Epithelial cell of proximal tubule (primary cell): ENCODE data around the gene GYPE. TPM values are rescaled to one million over a fixed set of nuclear protein-coding genes. Genes with fewer than 3 reads are reported as not detected.
"Not testable (repeated sequence)": the region's sequence is repeated elsewhere in the genome, so short reads cannot be mapped to it uniquely, and the experiment has no call there.

Experiments used
- DNase-seq: peaks from one replicate; pipeline ENCODE4 v3.0.0-alpha.2; 2011; ENCODE audit warnings: low read depth
- H3K4me3 ChIP-seq: 2 replicates; pipeline ENCODE4 v1.5.1; 2011; ENCODE audit warnings: low read depth, mild to moderate bottlenecking, low read length
- total RNA-seq: library from RNA; depleted of rRNA; stranded (reverse); fragments of >200 nt; gene quantifications from 2 replicates; pipeline ENCODE4 v1.2.3, GENCODE V29; 2015
- TF ChIP-seq, protein P1 (sequence below): conservative IDR thresholded peaks from 2 replicates; pipeline ENCODE4 v1.5.1; 2012; ENCODE audit warnings: low read depth, mild to moderate bottlenecking, low read length

Gene GYPE
- total RNA-seq, 1 donor from 2014 or later: 0.35 TPM

DNA sequence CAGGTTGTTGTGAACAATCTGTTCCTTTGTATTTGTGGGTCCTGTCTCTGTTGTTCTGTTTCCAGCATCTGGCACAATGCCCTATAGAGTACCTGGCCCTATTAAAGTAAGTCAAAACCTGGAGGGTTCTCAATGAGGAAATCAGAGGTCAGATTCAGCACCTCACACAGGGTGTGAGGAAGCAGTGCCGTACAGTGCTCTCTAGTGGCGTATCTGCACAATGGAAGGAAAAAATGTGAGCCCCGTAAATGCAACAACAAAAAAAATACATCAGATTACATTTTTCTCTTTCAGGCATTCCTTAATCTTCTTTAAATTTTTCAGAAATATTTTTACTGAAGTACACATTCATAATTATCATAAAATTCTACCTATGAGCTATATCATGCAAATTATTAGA is 2.5 kb upstream of the GYPE start:
- H3K4me3 ChIP-seq, DNase-seq: not testable (repeated sequence)
- TF ChIP-seq, protein P1, sequence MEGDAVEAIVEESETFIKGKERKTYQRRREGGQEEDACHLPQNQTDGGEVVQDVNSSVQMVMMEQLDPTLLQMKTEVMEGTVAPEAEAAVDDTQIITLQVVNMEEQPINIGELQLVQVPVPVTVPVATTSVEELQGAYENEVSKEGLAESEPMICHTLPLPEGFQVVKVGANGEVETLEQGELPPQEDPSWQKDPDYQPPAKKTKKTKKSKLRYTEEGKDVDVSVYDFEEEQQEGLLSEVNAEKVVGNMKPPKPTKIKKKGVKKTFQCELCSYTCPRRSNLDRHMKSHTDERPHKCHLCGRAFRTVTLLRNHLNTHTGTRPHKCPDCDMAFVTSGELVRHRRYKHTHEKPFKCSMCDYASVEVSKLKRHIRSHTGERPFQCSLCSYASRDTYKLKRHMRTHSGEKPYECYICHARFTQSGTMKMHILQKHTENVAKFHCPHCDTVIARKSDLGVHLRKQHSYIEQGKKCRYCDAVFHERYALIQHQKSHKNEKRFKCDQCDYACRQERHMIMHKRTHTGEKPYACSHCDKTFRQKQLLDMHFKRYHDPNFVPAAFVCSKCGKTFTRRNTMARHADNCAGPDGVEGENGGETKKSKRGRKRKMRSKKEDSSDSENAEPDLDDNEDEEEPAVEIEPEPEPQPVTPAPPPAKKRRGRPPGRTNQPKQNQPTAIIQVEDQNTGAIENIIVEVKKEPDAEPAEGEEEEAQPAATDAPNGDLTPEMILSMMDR: peak; percentile 67

DNA sequence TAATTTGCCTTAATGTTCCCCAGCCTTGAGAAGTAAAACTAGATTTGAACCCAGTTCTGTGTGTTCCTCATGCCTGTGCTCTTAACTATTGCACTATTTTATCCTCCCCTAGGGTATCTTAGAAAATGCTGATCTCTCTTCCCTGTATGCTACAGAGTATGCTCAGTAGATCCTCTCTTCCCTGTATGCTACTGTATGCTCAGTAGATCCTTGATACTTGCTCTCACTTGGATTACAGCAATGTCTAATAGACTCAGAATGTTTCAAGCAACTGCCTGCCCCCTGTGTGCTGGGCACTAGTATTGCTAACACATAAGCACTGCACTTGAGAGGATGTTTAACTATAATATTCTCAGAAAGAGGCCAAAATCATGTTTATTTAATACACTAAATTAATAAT is 928 bp downstream of the GYPE start:
- H3K4me3 ChIP-seq, DNase-seq: not testable (repeated sequence)

DNA sequence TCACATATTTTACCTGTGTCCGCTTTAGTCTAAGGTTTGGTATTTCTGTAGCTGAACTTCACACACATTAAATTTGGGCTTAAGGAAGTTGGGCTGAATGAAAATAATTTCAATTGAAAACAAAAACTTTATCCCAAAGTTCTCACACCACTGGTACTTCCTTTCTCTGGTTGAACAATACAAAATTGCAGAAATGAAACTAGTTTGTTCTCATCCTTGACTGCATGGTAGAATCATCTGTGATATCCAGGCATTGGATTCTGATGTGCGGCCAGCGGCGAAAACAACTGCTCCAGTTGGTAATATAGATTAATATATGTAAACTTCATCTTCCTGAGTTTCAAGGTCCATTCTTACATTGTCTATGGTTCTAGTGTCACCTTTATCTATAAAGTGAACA is 15.0 kb downstream of the GYPE start:
- DNase-seq, H3K4me3 ChIP-seq: not testable (repeated sequence)

DNA sequence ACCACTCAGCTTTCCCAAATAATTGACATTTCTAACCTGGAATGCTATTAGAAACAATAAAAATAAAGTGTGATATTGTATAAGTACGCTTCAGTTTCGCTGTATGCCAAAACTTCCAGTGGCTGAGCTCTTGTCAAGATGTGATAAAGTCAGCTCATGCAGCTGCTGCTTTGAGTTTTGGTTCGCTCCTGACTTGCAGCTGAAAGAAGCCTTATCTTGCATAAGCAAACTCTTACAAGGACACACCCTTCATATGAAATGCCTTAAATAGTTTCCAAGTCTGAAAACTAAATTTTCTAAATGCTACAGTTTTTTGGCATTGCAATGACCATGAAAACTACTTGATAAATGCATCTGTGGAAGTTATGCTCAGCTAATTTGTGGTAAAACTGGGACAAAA is 17.2 kb downstream of the GYPE start:
- H3K4me3 ChIP-seq, DNase-seq: not testable (repeated sequence)

DNA sequence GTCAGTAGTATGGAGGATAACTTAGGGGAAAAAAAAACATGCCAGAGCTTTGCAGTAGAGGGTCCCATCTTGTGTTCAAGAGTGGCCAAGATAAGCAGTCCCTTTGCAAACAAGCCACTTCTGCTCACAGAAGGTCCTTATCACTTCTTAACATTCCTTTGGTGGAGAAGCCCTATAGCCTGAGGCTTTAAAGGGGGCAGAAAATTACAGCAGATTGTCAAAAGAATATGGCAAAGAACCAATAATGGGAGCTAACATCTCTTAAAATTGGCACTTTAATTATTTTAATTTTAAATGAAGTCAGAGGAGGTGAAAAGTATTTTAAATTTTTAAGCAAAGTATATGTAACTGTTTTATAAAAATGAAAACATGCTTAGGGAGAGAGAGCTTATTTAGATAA is 20.4 kb downstream of the GYPE start:
- DNase-seq, H3K4me3 ChIP-seq: not testable (repeated sequence)

DNA sequence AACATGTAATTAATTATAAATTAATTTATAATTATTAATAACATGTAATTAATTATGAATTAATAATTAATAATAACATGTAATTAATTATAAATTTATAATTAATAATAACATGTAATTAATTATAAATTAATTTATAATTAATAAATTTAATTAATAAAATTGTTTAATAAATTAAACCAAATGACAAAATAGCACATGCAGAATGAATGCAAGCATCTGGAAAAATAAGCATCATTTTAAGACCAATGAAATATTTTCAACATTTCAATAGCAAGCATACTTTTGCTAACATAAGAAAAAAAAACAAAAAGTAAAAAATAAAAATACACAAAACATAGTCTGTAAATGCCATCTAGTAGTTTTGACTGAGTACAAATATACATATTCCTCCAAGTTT is 21.8 kb downstream of the GYPE start:
- DNase-seq: no peak
- H3K4me3 ChIP-seq: no peak overlapping the region
- TF ChIP-seq, protein P1: no peak

DNA sequence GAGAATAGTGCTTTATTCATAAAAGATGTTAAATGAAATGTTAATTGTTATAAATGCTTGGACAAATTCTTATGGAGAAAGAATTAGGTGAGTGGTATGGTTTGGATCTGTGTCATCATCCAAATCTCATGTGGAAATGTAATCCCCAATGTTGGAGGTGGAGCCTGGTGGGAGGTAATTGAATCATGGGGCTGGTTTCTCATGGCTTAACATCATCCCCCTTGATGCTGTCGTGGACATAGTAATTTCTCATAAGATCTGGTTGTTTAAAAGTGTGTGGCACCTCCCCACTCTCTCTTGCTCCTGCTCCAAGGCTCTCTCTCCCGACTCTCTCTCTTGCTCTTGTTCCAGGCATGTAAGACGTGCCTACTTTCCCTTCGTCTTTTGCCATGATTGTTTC is 22.5 kb downstream of the GYPE start:
- no peak for DNase-seq
- TF ChIP-seq, protein P1: no peak
- no peak overlapping the region for H3K4me3 ChIP-seq

DNA sequence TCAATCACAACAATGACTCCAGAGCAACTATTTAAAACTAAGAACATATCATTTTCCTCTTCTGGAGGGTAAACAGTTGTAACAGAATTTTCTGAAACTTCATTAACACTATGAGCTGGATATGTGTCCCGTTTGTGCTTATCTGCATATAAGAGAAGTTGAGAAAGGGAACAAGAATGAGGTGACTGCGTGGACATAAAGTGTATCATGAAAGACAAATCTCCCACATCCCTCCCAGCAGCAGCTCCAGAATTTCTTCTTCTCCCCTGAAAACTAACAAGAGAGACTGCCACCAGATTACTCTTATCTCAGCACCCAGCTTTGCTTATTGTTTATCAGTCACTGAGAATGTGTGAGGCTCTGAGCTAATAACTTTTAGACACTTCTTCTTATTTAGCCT is 25.8 kb downstream of the GYPE start:
- H3K4me3 ChIP-seq, DNase-seq: not testable (repeated sequence)

DNA sequence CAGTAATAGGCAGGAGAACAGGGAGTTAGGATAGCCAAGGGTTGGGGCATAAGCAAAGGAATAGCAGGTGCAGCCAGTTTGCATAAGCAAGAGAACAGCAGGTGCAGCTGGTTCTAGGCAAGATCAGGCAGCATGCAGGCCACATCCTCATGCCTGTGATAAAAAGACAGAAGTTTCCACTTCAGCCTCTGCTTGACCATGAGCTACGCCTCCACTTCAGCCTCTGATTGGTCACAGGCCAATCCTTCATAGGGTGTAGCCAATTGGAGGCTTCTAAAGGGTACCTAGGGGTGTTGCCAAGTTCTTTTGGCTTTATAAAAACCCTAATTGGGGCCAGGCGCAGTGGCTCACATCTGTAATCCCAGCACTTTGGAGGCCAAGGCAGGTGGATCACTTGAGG is 30.0 kb downstream of the GYPE start:
- not testable (repeated sequence) for DNase-seq, H3K4me3 ChIP-seq

DNA sequence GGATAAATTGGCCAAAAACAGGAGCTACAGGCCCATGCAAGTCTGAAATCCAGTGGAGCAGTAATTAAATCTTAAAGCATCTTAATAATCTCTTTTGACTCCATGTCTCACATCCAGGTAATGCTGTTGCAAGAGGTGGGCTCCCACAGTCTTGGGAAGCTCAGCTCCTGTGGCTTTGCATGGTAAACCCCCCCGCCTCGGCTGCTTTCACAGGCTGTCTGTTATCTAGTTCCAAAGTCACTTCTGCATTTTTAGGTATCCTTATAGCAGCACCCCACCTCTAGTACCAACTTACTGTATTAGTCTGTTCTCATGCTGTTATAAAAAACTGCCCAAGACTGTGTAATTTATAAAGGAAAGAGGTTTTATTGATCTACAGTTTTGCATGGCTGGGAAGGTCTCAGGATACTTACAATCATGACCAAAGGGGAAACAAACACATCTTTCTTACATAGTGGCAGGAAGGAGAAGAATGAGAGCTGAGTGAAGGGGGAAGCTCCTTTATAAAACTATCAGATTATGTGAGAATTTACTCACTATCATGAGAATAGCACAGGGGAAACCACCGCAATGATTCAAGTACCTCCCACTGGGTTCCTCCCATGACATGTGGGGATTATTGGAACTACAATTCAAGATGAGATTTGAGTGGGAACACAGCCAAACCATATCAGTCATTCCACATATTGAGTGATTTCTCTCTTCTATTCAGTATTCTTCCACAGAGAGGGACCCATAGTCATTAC is 34.7 kb downstream of the GYPE start:
- H3K4me3 ChIP-seq, DNase-seq: not testable (repeated sequence)

DNA sequence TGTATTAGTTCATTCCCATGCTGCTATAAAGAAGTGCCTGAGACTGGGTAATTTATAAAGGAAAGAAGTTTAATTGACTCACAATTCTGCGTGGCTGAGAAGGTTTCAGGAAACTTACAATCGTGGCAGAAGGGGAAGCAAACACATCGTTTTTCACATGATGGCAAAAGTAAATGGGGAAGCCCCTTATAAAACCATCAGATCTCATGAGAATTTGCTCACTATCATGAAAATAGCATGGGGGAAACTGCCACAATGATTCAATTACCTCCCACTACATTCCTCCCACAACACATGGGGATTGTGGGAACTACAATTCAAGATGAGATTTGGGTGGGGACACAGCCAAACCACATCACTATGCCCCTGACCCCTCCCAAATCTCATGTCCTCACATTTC is 35.4 kb downstream of the GYPE start:
- H3K4me3 ChIP-seq, DNase-seq: not testable (repeated sequence)

DNA sequence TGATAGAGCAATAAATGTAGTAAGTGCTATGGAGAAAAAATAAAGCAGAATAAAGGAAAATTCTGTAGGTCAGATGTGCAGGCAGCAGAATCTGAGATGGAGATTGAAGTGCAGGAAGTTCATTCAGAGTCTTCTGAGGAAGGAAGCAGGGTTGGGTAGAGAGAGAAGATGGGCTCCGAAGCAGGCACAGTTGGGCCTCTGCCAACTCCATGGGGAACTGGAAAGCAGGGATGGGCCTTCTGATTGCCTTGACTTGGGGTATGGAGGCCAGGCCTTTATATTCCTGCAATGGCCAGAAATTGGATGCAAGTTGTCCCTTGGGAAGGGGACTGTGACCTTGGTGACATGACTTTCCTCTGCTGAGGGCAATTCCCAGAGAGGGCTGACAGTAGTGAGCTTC is 42.6 kb downstream of the GYPE start:
- not testable (repeated sequence) for DNase-seq, H3K4me3 ChIP-seq
